CD1c-positive myeloid dendritic cell (primary cell): ENCODE data around the gene COX10.
"Not testable (repeated sequence)": the region's sequence is repeated elsewhere in the genome, so short reads cannot be mapped to it uniquely, and the experiment has no call there.

Source experiments
- DNase-seq: peaks from one replicate; pipeline ENCODE4 v3.0.0-alpha.2; 2016; ENCODE audit errors: extremely low spot score

COX10 gene

GRCh38 chr17:14121952-14122351, 52.6 kb downstream of the COX10 start:
- no peak for DNase-seq

DNA sequence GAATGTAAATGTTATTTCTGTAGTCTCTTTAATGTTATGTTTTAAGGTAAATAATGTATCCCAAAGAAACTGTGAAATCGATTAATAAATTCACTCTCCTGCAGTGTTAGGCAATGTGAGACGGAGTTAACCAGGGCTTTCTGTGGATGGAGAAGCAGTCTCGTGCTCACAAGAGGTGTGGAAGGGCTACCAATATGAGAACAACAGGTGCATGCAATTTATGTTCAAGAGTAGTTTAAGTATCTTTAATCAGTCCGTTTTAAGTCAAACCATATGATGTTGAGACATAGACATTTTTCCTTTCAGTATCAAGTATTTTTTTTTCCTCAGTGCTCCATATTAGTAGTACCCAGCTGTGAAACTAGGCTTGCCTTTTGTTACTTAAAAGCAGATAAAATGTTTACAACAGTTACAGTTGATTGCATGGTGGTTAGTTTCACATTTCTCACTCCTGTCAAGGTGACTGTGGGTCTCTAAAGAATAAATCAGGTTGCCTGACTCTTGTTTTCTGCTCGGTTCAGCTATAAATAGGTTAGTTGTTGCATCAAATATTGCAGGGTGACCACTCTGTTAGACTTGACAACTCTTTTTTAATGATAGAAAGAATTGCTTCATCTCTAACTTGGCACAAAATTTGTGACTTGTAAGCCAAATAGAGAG, 54.4 kb downstream of the COX10 start:
- no peak for DNase-seq

DNA sequence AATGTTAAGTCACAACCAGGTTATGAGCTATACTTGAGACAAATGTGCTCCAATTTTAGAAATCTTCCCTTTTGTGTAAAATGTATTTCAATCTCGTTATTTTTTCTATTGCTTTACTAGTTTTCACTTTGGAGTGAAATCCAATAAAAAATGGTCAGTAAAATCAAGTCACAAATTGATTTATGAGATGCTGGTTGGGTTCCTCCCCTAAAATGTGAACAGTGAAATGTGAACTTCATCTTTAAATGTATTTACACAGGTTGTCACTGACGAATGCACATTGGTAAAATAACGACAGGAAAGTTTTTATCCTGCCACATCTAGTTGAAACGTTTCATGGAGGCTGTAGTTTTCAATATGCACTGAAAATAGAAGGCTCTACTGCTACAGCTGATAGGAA, 55.5 kb downstream of the COX10 start:
- no peak for DNase-seq

DNA sequence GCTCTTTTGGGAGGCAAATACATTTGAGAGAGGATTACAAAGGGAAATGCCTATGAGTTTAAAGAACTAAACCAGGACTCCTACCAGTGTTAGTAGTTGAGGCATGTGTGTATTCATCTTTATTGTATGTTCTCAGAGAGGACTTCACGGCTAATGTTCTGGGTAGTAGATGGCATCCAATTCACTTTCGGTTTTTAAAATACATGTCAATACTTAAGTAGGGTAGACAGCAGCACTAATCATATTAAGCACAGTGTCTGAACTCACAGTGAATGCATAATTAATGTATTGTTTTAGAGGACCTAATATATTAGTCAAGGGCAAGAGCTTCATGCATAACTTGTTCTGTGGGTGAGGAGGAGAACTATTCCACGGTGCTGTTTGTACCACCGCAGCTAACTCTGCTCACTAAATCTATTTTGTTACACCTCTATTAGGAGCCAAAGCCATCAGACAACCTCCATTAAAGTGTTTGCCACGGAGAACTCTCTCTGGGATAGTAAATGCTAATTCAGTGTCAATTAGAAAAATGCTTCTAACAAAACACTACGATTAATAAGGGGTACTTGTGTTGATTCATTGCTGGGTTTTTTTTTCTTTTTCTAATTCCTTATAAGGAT, 56.3 kb downstream of the COX10 start:
- DNase-seq: no peak

DNA sequence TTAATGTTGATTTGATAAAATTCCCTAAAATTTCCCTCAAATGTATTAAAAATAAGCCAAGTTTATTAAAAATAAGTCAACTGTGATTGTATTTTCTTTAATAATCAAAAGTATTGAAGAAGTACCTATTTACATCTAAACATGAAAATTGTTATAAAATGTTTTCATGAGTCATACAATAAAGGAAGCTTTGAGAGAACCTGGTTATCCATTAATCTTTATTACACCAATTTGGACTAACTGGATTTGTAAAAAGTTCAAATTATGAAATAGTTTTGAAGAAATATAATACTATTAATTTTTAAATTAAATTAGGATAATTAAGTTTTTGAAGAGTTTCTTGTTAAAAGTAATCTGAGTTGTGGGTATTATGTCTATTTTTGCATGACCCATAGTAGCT, 63.8 kb downstream of the COX10 start:
- no peak for DNase-seq

GRCh38 chr17:14134456-14134855, 65.2 kb downstream of the COX10 start:
- no peak for DNase-seq

- no peak for DNase-seq
Measured at GRCh38 chr17:14135906-14136590, 66.7 kb downstream of the COX10 start.

GRCh38 chr17:14138649-14139048, 69.3 kb downstream of the COX10 start:
- no peak for DNase-seq

- DNase-seq: no peak
Measured at GRCh38 chr17:14143688-14144087, 74.4 kb downstream of the COX10 start.

DNA sequence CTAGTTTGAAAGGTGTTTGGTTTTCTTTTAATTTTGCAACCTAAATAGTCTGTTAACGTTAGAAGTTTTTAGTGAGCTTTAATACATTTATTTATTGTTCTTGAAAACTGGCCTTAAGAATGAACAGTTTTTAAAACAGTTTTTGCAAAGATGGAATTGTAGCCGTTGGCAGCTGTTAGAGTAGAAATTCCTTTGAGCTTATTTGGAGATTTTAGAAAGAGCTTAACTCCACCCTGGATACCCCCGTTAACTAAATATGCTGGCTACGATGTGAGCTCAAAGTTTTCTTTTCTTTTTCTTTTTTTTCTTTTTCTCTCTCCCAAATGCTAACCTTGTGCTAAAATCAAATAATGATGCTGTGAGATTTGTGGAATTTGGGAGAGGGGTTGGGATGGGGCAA, 75.2 kb downstream of the COX10 start:
- no peak for DNase-seq

DNA sequence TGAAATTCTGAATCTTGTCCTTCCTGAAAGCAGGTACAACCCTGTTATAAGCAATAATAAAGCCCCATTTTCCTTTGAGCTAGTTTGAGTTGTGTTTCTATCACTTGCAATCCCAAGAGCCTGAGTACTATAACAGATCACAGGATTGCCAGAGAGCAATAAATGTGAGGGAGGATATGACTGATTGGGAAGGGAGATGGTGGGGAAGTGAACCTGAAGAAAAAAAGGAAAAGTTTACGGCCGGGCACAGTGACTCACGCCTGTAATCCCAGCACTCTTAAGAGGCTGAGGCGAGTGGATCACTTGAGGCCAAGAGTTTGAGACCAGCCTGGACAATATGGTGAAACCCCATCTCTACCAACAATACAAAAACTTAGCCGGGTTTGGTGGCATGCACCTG, 80.4 kb downstream of the COX10 start:
- no peak for DNase-seq

- DNase-seq: no peak
Measured at GRCh38 chr17:14150619-14151018, 81.3 kb downstream of the COX10 start.

GRCh38 chr17:14152721-14153120, 83.4 kb downstream of the COX10 start:
- DNase-seq: no peak

- no peak for DNase-seq
Measured at GRCh38 chr17:14153374-14153773, 84.1 kb downstream of the COX10 start.

DNA sequence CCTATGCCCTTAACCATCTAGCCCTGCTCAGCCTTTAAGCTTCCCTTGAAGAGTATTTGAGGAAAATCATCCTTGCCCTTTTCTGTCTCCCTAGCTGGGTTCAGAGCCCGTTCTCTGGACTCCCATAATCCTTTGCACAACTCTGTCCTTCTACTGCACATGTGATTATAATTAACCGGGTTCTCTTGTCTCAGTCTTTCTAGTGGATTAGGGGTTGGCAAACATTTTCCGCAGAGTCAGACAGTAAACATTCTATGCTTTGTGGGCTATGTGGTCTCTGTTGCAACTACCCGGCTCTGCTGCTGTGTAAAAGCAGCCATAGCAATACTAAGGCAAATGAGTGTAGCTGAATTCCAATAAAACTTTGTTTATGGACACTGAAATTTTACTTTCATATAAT, 87.4 kb downstream of the COX10 start:
- no peak for DNase-seq

GRCh38 chr17:14157822-14158221, 88.5 kb downstream of the COX10 start:
- no peak for DNase-seq

DNA sequence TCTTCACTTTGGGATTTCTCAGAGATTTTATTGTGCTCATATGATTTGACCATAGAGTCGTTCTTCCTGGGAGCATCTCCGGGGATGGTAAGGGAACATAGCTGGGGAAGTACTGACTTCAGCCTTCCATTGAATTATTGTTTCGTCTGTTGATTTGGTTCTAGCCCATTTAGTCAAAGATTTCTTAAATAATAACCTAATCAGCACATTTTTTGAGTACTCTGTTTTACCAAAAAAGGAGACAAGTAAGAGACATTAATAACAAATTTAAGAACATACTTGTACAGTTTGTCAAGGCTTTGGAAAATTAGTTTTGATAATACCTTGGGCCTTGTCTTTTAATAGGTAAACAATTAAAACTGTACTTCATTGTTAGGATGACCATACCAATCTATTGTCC, 89.4 kb downstream of the COX10 start:
- no peak for DNase-seq

DNA sequence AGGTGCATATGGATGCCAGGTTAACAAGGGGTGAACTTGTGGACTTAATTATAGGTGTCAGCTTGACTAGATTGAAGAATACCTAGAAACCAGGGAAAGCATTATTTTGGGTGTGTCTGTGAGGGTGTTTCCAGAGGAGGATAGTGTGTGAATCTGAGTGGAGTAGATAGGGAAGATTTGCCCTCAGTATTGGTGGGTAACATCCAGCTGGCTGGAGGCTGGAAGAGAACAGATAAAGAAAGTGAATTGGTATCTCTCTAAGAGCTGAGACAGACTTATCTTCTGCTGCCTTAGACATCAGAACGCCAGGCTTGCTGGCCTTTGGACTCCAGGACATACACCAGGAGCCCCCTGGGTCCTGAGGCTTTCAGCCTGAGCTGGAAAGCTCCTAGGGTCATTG, 92.1 kb downstream of the COX10 start:
- no peak for DNase-seq

GRCh38 chr17:14165616-14166015, 96.3 kb downstream of the COX10 start:
- no peak for DNase-seq

DNA sequence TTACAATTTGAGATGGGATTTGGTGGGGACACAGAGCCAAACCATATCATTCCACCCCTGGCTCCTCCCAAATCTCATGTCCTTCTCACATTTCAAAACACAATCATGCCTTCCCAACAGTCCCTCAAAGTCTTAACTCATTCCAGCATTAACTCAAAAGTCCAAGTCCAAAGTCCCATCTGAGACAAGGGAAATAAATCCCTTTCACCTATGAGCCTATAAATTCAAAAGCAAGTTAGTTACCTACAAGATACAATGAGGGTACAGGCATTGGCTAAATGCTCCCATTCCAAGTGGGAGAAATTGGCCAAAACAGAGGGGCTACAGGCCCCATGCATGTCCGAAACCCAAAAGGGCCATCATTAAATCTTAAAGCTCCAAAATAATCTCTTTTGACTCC, 98.5 kb downstream of the COX10 start:
- not testable (repeated sequence) for DNase-seq

DNA sequence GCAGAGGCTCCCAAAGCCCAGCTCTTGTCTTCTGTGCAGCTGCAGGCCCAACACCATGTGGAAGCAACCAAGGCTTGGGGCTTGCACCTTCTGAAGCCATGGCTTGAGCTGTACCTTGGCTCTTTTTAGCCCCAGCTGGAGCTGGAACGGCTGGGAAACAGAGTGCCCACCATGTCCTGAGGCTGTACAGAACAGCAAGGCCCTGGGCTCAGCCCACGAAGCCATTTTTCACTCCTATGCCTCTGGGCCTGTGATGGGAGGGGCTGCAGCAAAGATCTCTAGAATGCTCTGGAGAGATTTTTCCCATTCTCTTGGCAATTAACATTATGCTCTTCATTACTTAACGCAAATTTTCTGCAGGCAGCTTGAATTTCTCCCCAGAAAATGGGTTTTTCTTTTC, 99.3 kb downstream of the COX10 start:
- DNase-seq: no peak

DNA sequence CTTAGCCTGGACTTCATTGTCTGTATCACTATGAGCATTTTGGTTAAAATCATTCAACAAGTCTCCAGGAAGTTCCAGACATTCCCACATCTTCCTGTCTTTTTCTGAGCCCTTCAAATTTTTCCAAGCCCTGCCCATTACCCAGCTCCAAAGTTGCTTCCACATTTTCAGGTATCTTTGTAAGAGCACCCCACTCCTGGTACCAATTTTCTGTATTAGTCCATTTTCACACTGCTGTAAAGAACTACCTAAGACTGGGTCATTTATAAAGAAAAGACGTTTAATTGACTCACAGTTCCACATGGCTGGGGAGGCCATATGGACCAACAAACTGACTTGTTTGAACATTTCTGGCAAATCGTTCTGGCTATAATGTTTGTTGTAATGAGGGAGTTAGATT, 100.0 kb downstream of the COX10 start:
- no peak for DNase-seq

DNA sequence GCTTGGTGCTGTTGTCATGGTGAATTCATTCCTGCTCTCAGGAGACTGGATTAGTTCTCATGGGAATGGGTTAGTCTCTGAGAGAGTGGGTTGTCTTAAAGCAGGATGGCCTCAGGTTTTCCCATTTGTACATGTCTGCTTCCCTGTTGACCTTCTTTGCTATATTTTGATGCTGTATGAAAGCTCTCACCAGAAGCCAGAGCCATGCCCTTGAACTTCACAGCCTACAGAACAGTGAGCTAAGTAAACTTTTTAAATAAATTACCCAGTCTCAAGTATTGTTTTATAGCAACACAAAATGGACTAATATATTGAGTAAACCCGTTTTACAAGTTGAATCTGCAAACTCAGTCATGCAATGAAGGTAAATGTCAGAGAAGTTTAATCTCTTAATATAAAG, 100.6 kb downstream of the COX10 start:
- no peak for DNase-seq
